ENCODE data around the gene HDAC7.

Gene HDAC7

DNA sequence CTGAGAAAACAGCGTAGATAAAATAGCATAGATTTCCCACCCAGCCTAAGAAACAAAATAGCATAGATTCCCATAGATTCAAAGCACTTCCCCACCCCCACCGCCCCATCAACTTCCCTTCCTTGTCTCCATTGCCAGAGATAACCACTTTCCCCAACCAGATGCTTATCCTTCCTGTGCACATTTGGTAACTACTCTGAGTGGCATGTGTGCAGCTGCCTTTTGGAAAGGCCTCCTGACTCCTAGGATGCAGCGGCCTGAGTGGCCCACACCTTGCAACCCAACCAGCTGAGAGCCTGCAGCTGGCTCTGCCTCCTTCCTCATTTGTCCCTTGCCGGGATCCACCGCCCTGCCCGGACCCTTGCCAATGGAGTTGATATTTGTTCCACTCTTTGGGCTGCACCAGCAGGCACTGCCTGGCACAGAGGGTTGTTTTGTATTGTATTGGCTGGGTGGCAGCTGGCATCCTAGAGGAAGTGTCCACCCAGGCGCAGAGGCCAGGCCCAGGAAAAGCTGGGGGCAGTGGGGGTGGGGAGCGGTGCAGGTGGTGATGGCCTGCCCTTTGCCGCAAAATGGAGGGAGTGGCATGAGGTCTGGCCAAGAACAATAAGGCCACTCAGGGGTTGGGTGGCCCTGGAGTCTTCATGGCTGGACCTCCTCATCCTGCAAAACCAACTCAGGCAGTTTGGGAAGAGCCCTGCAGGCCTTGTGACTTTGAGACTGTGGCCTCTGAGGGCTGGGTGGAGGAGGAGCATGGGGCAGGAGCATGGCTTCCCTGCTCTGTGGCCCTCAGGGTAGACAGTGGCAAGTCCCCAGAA lies 41.8 kb downstream of the HDAC7 start:
- DNase-seq (ENCODE audit: low read depth), result no peak

DNA sequence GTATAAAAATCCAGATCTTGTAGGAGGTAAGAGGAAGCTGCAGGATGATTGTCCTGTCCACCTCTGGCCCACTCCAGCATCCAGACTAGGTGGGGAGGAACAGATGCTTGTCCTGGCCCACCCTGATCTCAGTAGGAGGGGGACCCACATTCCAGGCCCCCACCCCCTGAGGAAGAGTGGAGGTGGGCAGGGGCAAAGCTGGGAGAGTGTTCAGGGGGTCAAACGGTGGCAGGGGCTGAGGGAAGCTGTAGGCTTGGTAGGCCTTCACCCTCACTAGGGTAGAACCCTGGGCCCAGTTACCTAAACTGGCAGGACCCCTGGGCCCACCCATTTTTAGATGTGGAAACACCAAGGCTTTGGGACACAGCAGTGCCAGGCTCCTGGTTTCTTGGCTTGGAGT lies 42.6 kb downstream of the HDAC7 start:
- DNase-seq (ENCODE audit: low read depth), result no peak

- DNase-seq (ENCODE audit: low read depth), result peak; percentile 33
Measured at GRCh38 chr12:47776471-47777143, 43.1 kb downstream of the HDAC7 start.

DNA sequence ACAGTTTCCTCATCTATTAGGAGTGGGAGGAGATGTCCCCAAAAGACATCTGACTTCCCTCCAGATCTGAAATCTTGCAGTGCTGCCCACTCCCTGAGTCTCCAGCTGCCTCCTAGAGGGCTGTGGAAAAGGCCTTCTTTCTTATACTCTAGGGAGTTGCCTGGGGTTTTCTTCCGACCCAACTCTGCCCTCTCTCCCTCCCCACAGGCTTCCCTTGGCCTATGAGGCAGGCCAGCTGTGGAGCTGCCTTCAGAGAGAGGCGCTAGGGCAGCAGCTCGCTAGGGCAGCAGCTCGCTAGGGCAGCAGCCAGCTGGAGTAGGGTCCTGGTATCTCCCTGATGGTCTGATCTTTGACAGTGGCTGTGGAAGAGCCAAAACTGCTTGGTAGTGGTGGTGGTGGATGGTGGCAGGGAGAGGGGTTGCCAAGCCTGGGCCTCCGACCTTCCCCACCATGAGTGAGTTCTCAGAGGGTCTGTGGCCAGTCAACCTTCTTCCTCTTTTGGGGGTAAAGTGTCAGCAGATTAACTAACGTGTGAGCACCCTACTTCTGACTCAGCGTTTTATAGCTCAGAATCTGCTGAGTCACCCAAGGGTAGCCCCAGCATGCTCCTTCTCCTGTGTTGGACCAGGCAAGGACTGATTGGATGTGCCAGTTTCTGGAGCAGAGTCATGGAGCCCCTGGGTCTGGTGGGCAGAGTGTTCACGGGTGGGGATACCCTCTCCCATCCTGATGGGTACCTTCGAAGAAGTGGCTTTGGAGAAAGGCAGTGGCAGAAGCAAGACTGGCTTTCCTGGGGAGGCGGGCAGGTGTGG lies 44.4 kb downstream of the HDAC7 start:
- peak; percentile 52 for DNase-seq (ENCODE audit: low read depth)

- DNase-seq (ENCODE audit: low read depth), result no peak
Measured at GRCh38 chr12:47774663-47775062, 45.0 kb downstream of the HDAC7 start.

DNA sequence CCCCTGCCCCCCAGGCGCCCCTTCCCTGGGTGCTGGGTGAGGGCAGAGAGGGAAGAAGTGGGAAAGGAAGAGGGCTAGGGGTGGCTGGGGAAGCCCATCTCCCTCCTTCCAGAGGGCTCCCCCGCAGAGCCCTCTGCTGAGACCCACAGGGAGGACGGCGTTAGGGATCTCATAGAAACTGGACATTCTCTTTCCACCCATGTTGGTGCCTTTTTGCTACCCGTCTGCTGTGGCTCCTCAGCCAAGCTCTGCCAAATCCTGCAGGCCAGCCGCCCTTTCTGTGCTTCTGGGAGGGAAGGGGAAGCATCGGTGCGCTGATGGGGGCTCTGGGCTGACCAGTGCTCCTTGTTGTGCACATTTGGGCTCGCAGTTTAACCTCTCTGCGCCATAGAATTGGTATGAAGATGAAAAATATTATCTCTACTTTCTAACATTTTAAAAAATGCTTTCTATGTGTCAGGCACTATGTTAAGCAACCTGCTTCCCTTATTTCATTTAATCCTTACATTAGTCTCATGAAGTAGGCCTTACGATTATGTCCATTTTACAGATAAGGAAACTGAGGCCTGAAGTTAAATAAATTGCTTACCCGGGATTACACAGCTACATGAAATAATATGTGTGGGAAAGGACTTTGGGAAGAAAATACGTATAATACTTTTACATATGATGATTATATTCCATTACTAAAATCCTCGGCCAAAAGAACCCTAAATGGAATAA lies 45.7 kb downstream of the HDAC7 start:
- no peak for DNase-seq (ENCODE audit: low read depth)

- peak; percentile 77 for DNase-seq (ENCODE audit: low read depth)
Measured at GRCh38 chr12:47773062-47773857, 46.4 kb downstream of the HDAC7 start, which contains the start of gene SLC48A1. Gene SLC48A1, plus strand, starts transcription at chr12:47773238. Its CDS starts 67 bp downstream, at chr12:47773305.

DNA sequence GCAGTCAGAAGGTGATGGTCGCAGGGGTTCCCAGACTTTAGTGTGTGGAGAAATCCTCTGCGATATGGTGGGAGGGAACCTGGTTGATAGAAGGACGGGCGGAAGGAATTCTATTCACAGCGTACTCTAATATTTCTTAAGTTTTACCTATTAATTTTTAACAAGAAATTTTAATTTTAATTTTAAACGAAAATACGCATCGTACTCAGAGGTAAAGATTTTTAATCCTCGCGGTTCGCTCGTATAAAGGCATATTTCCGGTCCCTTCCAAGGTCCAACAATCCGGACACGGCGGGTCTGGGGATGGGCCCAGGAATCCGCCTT lies 47.0 kb downstream of the HDAC7 start:
- DNase-seq (ENCODE audit: low read depth), result no peak

DNA sequence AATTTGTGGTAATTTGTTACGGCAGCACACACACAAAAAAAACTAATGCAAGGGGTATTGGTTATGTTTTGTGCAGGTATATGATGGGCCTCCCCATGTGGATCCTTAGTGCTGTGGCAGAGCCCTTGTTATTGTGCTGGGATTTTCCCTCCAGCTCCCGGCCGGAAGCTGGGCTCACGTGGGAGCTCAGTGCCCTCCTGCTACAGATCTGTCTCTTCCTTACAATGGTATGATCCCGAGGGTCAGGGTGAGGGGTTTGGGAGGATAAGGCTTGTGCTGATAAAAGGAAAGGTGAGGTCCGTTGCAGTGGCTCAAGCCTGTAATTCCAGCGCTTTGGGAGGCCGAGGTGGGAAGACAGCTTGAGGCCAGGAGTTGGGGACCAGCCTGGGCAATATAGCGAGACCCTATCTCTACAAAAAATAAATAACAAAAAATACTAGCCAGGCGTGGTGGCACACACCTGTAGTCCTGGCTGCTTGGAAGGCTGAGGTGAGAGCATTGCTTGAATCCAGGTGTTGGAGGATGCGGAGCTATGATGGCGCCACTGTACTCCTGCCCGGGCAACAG lies 47.5 kb downstream of the HDAC7 start:
- no peak for DNase-seq (ENCODE audit: low read depth)

GRCh38 chr12:47771304-47771703 lies 48.4 kb downstream of the HDAC7 start:
- DNase-seq (ENCODE audit: low read depth), result no peak

- peak; percentile 35 for DNase-seq (ENCODE audit: low read depth)
Measured at GRCh38 chr12:47770086-47770726, 49.5 kb downstream of the HDAC7 start.

GRCh38 chr12:47769234-47770085 lies 50.2 kb downstream of the HDAC7 start:
- DNase-seq (ENCODE audit: low read depth), result no peak

GRCh38 chr12:47768323-47768811 lies 51.3 kb downstream of the HDAC7 start:
- peak; percentile 53 for DNase-seq (ENCODE audit: low read depth)

DNA sequence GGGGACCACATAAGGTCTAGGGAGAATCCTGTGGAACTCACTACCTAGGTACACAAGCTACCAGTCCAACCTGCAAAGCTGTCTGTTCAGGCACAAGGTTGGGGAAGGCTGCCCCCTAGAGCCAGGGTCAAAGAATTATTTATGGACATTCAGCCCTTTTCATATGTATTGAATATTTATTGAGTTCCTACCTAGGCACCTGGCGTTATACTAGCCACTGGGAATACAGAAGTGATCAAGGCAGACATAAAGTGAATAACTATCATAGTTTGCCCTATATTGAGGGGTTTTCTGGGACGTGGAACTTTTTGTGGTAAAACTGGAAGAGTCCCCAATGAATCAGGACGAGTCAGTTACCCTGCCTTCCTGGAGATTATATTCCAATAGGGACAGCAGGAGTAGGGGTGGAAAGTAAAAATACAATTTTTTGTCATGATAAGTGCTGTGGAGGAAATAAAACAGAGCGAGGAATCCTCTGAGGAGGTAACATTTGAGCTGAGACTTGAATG lies 52.4 kb downstream of the HDAC7 start:
- peak; percentile 60 for DNase-seq (ENCODE audit: low read depth)

GRCh38 chr12:47766502-47767215 lies 53.0 kb downstream of the HDAC7 start:
- DNase-seq (ENCODE audit: low read depth), result no peak

GRCh38 chr12:47763481-47764346 lies 56.0 kb downstream of the HDAC7 start:
- DNase-seq (ENCODE audit: low read depth), result no peak

- DNase-seq (ENCODE audit: low read depth), result no peak
Measured at GRCh38 chr12:47762850-47763465, 56.7 kb downstream of the HDAC7 start.
